Activated CD8-positive, alpha-beta memory T cell treated with anti-CD3 and anti-CD28 coated beads, Interleukin-2, amount 50 U/mL, for 24 hours (primary cell): ENCODE measurements around the gene MAP2K5.

Source experiments
- DNase-seq: peaks from one replicate; pipeline ENCODE4 v3.0.0-alpha.2; 2020; ENCODE audit errors: extremely low read depth

MAP2K5 gene

GRCh38 chr15:67758619-67759300 lies 216.3 kb downstream of the MAP2K5 start:
- no peak for DNase-seq

- DNase-seq = no peak
Observed at GRCh38 chr15:67760901-67761300, 218.4 kb downstream of the MAP2K5 start.

- DNase-seq = no peak
Observed at GRCh38 chr15:67761343-67761742, 218.8 kb downstream of the MAP2K5 start.

- peak; percentile 13 for DNase-seq
Observed at GRCh38 chr15:67762610-67763368, 220.3 kb downstream of the MAP2K5 start.

- no peak for DNase-seq
Observed at GRCh38 chr15:67765701-67766100, 223.2 kb downstream of the MAP2K5 start.

- DNase-seq = no peak
Observed at GRCh38 chr15:67766968-67767367, 224.5 kb downstream of the MAP2K5 start.

- DNase-seq = no peak
Observed at GRCh38 chr15:67768313-67768977, 225.9 kb downstream of the MAP2K5 start.

- no peak for DNase-seq
Observed at GRCh38 chr15:67769497-67770357, 227.2 kb downstream of the MAP2K5 start.

- DNase-seq = no peak
Observed at GRCh38 chr15:67770358-67770628, 227.8 kb downstream of the MAP2K5 start.

GRCh38 chr15:67771189-67771800 lies 228.8 kb downstream of the MAP2K5 start:
- DNase-seq = no peak

GRCh38 chr15:67774626-67775025 lies 232.1 kb downstream of the MAP2K5 start:
- no peak for DNase-seq

GRCh38 chr15:67775250-67775649 lies 232.7 kb downstream of the MAP2K5 start:
- no peak for DNase-seq

GRCh38 chr15:67775998-67776397 lies 233.5 kb downstream of the MAP2K5 start:
- no peak for DNase-seq

GRCh38 chr15:67776600-67776999 lies 234.1 kb downstream of the MAP2K5 start:
- DNase-seq = no peak

GRCh38 chr15:67777071-67777470 lies 234.6 kb downstream of the MAP2K5 start:
- DNase-seq = no peak

GRCh38 chr15:67777773-67778172 lies 235.3 kb downstream of the MAP2K5 start:
- DNase-seq = no peak

- no peak for DNase-seq
Observed at GRCh38 chr15:67778968-67779548, 236.6 kb downstream of the MAP2K5 start.

GRCh38 chr15:67779549-67780111 lies 237.1 kb downstream of the MAP2K5 start:
- DNase-seq = no peak

GRCh38 chr15:67781061-67781460 lies 238.6 kb downstream of the MAP2K5 start:
- DNase-seq = no peak

GRCh38 chr15:67781907-67782690 lies 239.6 kb downstream of the MAP2K5 start:
- DNase-seq = no peak
